GM21447 (cell line): Measurements from ENCODE around the gene LAS1L.
"Not testable (repeated sequence)": the region's sequence is repeated elsewhere in the genome, so short reads cannot be mapped to it uniquely, and the experiment has no call there.

ENCODE experiments used
- ATAC-seq: cut with Tn5 transposase; IDR thresholded peaks from one replicate; pipeline ENCODE4 v1.9.1; 2021; ENCODE audit not compliant: unreplicated experiment

The LAS1L gene

DNA sequence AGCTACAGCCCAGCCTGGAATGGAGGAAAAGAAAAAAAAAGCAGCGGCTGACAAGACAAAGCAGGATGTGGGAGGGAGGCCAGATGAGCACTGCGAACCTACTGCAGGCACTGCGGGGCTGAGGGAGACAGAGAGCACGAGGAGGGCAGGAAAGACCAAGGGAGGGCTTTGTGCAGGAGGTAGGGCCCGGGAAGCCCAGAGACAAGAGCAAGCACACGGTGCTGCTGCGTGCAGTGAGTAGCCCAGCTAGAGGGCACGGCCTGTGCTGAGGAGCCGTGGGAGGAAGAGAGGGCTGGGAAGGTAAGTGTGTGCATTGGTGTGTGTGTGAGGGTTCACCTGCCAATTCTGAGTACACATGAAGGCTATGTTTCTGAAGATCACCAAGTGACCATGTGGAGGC is 15.6 kb downstream of the LAS1L start:
- not testable (repeated sequence) for ATAC-seq

DNA sequence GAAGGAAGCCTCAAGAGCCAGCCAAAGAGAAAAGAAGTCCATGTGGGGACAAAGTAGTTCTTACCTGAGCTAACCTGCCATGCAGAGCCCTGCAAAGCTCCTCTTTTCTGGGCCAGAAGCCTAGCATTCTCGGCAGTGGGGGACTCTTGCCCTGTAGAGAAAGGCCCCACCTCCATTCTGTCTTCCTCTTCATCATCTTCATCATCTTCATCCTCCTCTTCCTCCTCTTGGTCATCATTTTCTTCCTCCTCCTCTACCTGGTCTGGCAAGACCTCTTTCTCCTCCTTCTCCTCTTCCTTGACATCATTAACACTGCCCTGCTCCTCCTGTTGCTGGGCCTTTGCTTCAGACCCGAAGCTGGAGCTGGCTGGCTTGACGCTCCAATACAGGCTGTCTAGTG is 16.7 kb downstream of the LAS1L start:
- no peak for ATAC-seq

DNA sequence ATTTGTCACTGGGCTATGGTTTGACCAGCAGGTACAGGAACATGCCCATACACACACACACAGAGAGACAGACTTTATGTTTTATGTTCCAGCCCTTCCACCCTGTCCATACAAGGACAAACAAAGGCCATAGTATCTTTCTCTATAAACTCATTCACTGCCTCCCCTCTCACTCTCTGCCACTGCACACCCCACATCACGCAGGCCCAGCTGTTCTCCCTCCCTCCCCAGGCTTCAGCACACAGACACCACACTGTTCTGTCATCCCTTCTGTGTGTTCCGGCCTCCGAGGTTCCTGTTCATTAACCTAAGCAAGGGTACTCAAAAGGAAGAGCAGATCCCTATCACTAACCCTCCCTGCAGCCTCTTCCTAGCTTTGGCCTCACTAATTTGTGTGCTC is 17.8 kb downstream of the LAS1L start:
- no peak for ATAC-seq

DNA sequence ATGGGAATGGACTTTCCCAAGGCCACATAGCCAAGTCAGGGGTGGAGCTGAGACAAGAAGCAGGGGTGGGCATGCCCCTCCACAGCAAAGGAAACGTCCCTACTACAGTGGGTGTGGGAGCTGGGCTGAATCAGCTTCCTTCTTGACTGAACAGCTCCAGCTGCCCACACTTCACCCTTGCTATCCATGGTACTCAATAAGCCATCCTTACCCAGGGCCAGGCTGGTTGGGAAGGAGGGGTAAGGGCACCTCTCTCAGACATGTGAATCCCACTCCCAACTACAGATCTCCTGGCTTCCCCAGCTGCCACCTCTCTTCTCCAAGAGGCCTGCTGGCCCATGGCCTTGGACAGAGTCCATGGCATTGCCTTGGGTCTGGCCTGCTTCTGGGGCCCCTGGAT is 21.0 kb downstream of the LAS1L start:
- no peak for ATAC-seq

DNA sequence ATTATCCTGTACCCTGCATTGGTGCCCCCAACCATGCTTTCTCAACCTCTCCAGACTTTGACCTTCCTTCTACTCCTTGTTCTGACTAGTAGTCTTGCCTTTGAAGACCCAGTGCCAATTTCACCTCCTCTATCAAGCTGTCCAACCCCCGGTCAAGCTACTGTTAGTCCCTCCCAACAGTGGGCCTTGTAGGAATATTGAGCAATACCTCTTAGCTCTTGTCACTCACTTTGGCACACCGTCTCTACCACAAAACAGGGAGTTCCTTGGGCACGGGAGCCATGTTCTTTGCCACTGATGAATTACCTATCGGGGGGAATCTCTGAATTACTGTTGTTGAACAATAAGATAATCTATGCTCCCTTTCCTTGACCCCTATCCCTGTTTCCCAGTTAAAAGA is 25.2 kb downstream of the LAS1L start:
- no peak for ATAC-seq

DNA sequence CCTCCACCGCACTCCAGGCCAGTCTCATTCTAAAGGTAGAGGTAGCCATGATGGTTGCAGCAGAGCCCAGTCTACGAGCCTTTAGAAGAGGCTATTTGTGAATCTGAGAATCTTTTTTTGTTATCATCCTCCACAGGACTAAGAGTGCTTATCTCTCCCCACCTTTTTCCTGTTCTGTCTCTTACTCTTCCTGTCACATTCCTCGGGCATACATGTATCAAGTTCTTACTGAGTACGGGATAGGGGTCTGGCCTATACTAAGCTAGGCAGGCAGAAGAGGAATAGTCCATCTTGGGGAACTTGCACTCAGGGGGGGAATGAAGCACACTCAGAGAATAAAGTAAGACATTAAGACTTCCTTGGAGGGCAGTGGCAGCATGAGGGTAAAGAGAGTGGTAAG is 25.7 kb downstream of the LAS1L start:
- ATAC-seq: no peak

DNA sequence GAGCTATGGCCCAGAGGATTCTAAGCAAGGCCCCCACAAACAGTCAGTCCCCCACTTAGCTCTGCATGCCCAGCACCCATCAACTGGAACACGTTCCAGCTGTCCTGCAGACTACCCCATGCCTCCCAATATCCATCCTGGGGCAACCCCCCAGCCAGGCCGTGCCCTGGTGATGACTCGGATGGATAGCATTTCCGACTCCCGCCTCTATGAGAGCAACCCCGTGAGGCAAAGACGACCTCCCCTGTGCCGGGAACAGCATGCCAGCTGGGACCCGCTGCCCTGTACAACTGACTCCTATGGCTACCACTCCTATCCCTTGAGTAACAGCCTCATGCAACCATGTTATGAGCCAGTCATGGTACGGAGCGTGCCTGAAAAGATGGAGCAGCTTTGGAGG is 32.0 kb downstream of the LAS1L start:
- no peak for ATAC-seq

DNA sequence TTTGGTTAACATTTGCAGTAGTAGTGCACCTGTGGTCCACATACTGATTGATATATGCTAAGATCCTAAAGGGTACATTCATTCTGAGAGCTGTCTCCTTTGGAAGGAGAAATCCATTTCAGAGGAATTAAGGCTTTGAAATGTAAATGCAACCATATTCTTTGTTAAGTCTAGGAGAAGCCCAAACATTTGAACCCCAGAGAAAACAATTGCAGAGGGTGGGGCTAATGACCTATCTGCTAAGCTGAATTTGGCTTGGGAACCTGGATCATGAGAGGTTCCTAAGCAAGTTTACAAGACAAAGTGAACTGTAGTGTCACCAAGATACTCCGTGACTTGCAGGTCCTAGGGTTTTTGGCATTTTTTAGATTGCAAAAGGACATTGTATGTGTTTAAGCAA is 41.2 kb downstream of the LAS1L start:
- no peak for ATAC-seq

DNA sequence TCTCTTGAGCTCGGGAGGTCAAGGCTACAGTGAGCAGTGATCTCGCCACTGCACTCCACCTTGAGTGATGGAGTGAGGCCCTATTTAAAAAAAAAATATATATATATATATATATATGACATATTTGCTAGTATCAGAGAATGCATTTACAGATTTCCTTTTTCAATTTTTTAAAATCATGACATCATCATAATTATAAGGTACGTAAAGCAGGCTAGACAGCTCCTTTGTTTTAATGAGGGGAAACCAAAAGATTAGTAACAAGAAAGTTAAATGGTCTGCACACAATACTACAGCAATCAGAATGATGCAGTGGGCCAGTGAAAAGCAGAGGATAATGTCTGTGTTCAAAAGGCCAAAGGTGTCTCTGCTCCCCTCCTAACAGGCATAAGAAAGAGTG is 43.0 kb downstream of the LAS1L start:
- ATAC-seq: no peak

DNA sequence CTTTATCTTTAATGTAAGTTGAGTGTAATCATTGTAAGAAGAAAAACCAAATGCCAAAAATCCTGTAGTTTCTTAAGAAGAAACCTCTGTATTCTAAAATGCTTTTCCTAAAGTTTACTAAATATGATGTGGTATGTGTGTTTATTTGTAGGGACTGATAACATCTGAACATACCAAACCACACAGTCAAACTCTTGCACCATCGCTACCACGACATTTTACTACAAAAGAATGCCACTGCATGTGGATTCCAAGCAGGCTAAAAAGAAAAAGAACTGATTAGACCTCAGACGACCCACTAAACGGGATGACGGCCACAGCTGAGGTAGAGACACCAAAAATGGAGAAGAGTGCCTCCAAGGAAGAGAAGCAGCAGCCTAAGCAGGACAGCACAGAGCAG is 46.1 kb downstream of the LAS1L start:
- ATAC-seq: no peak

DNA sequence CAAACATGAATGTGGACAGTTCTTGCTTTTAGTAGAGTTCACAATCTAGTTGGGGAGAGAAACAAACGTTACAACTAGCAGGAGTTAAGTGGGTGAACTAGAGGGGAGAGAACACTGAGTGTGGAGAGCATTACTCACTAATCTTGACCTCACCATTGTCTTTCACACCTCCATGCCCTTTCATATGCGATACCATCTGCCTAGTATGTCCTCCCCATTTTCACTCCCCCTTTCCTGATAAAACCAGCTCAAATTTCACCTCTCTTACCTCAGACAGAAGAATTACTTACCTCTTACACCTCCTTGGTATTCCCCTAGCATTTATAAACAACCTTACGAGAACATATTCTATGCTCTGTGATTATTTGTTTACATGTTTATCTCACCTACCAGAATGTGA is 53.6 kb downstream of the LAS1L start:
- ATAC-seq: no peak

DNA sequence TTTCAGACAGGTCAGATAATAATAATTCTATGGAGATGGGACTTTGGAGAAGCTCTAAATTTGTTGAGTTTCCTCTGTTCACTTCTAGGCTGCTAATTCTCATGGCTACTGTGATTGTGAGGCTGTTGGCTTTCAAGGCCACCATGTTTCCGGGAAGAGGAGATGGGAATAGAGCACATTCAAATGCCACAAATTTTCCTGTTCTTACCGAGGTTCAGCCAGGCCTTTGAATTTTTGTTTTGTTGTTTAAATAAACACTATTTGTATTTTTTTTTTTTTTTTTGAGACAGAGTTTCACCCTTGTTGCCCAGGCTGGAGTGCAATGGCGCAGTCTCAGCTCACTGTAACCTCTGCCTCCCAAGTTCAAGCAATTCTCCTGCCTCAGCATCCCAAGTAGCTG is 55.5 kb downstream of the LAS1L start:
- not testable (repeated sequence) for ATAC-seq

DNA sequence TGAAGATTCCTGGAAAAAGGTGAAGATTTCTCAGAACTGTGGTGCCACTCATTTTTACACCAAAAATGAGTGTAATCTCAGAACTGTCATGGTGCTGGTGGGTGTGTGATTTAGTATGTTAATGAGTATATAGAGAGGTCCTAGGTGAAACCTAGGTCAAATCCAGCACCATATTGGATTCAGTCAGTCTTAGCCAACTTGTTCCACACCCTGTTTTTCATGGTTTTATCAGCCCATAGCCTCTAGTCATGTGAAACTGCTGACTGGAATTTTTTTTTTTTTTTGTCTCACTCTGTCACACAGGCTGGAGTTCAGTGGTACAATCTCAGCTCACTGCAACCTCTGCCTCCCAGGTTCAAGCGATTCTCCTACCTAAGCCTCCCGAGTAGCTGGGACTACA is 58.0 kb downstream of the LAS1L start:
- no peak for ATAC-seq

DNA sequence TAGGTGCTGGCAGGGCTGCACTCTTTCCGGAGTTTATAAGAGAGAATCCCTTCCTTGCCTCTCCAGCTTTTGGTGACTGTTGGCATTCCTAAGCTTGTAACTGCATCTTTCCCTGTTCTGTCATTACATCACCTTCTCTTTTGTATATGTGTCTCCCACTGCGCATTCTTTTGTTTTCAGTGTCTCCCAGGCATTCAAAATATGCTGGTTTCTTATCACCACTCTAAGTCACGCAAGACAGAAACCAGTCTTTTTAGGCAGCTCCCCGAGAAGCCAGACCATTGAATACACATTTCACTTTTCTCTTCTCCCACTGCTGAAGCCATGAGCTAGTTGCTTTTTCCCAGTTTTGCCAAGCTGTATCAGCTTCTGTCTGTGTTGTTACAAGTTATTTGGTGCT is 71.0 kb downstream of the LAS1L start:
- ATAC-seq: no peak
